LNCaP clone FGC (cell line): ENCODE results near the gene TMEM132D.

Experiments used
- DNase-seq: peaks from one replicate; pipeline ENCODE4 v3.0.0-alpha.2; 2011; ENCODE audit warnings: low read depth
- H3K4me3 ChIP-seq: 2 replicates; pipeline ENCODE4 v1.5.1; 2011; ENCODE audit warnings: mild to moderate bottlenecking, low read depth, low read length, control low read depth
- TF ChIP-seq, protein P1 (sequence below): IDR thresholded peaks from 2 replicates; pipeline ENCODE4 v1.5.1; 2012; ENCODE audit warnings: mild to moderate bottlenecking; ENCODE audit not compliant: control insufficient read depth, insufficient read depth; ENCODE audit errors: extremely low read depth

TMEM132D gene

DNA sequence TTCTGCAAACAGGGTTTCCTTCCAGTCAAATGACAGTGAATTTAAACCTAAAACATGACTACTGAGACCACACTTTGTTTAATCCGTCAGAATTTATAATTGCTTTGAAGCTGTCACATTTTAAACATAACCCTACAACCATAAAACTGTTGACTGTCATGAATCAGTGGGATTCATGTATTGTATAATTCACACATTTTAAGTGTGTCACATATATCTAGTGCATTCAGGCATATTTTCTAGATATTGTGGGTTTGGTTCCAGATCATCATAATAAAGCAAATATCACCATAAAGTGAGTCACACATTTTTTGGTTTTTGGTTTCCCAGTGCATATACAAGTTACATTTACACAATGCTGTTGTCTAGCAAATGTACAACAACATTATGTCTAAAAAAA is 304.4 kb downstream of the TMEM132D start:
- TF ChIP-seq, protein P1, sequence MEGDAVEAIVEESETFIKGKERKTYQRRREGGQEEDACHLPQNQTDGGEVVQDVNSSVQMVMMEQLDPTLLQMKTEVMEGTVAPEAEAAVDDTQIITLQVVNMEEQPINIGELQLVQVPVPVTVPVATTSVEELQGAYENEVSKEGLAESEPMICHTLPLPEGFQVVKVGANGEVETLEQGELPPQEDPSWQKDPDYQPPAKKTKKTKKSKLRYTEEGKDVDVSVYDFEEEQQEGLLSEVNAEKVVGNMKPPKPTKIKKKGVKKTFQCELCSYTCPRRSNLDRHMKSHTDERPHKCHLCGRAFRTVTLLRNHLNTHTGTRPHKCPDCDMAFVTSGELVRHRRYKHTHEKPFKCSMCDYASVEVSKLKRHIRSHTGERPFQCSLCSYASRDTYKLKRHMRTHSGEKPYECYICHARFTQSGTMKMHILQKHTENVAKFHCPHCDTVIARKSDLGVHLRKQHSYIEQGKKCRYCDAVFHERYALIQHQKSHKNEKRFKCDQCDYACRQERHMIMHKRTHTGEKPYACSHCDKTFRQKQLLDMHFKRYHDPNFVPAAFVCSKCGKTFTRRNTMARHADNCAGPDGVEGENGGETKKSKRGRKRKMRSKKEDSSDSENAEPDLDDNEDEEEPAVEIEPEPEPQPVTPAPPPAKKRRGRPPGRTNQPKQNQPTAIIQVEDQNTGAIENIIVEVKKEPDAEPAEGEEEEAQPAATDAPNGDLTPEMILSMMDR = no peak

DNA sequence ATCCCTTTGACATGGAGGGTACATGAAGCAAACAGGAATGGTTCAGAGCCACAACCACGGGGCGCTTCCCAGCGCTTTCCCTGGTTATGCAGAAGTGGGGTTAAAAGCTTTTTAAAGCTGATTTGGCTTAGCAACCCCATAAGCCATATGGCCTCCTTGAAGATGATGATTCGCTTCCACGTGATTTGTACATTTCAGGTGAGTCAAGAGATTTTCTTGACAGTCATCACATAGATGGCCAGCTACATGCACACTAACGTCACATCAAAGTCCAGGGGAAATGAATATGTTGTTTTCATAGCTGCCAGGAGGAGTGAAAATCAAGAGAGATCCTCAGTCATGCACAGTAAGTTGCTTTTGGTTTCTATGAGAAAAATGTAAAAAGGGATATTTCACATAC is 309.7 kb downstream of the TMEM132D start:
- no peak for DNase-seq
- H3K4me3 ChIP-seq = no peak overlapping the region
- TF ChIP-seq, protein P1 = no peak

More for the DNA sequence above, 304.4 kb downstream of the TMEM132D start:
- no peak overlapping the region for H3K4me3 ChIP-seq
- no peak for DNase-seq

DNA sequence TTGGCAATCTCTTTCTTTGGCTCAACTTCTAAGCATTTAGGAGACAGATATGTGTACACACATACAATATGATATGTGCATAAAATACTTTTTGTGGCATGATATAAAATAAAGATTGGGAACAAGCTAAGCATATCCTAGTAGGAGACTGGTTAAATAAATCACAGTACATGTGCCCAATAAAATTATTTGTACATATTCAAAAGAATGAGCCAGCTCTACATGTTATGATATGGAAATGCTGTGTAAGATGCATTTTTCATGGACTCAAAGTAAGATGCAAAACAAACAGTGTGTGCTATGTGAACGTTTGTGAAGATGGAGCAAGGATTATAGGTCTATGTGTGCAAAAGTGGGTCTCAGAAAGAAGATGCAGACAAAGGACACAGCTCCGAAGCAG is 311.4 kb downstream of the TMEM132D start:
- TF ChIP-seq, protein P1 = no peak
- no peak for DNase-seq
- no peak overlapping the region for H3K4me3 ChIP-seq

DNA sequence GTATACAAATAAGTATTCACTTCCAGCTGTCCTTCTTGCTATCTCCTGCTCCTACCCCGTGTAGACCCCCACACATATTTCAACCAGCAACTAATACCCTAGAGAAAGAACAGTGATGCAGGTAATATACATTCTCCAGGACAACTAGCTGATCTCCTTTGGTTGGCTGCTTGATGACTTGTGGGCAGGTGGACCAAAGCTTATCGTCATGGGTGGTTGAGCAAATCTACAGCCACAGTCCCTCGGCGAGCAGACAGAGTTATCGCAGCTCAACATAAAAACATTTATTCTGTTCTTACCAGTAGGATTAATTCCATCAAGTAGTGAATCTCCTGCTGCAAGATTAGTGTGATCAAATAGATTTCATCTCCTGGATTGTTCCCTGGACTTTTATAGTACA is 314.3 kb downstream of the TMEM132D start:
- DNase-seq = no peak
- TF ChIP-seq, protein P1 = no peak
- no peak overlapping the region for H3K4me3 ChIP-seq

DNA sequence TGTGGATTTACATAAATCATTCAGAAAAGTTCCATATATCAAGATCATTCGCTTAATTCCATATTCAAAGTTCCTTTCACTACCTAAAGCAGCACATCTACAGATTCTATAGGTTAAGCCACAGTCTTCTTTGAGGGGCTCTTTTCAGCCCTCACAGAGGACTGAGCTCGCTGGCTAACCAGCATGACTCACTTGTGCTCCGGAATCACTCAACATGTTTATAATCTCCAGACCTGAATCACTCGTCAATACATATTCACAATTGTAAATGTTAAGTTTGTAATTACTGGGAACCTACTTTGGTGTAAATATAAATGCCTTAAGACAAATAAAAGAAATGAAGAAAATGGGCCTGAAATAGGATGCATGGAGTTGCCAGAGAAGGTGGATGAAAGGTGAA is 315.7 kb downstream of the TMEM132D start:
- no peak for DNase-seq
- TF ChIP-seq, protein P1 = no peak
- H3K4me3 ChIP-seq = no peak overlapping the region

GRCh38 chr12:129585296-129585695 is 318.5 kb downstream of the TMEM132D start:
- H3K4me3 ChIP-seq = no peak overlapping the region
- TF ChIP-seq, protein P1 = no peak
- no peak for DNase-seq

DNA sequence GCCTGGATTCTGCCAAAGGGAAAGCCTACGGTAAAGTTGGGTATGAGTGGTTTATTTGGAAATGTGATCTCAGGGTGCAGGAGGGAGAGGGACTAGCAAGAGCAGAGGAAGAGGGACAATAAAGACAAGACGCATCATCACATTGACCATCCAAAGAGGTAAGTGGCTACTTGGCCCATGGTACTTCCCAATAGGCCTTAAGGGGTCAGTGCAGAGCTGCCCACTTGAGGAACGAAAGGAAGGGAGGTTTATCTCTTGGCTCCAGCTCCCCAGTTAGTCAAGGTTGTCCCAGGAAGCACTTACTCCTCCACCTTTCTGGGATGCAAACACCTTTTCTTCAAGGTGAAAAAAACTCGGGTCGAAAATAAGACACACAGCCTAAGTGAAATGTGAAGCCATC is 323.9 kb downstream of the TMEM132D start:
- no peak for DNase-seq
- no peak overlapping the region for H3K4me3 ChIP-seq
- TF ChIP-seq, protein P1 = no peak
